Left lobe of liver (tissue), 2 donors: Measurements from ENCODE around the gene MACROD2. TPM values are rescaled to one million over a fixed set of nuclear protein-coding genes. Genes with fewer than 3 reads are reported as not detected.

Experiments used
- ATAC-seq: fragments of 200-7000 bp; cut with Tn5 transposase; one replicate; pipeline ENCODE4 v1.9.1; 2020; ENCODE audit warnings: mild to moderate bottlenecking, moderate library complexity
- DNase-seq: peaks from one replicate; pipeline ENCODE4 v3.0.0-alpha.2; 2020; ENCODE audit warnings: low spot score
- total RNA-seq: library from RNA; stranded (reverse); gene quantifications from one replicate; pipeline ENCODE4 v1.2.1, GENCODE V29; 2021
- donor health status: DM: no; HTN: no; CAD: no; lungs with moderate emphysema.
- donor health status: DM: no; HTN: yes; CAD: no.

MACROD2 gene
- total RNA-seq, 1 donor from 2014 or later: 3.7 TPM

- DNase-seq (no peak), ATAC-seq (no peak)
These were observed 1617.5 kb downstream of the MACROD2 start for GRCh38 chr20:15612769-15613168.

GRCh38 chr20:15613530-15613929 is 1618.2 kb downstream of the MACROD2 start:
- ATAC-seq (peak; percentile 80), DNase-seq (peak; percentile 65)

DNA sequence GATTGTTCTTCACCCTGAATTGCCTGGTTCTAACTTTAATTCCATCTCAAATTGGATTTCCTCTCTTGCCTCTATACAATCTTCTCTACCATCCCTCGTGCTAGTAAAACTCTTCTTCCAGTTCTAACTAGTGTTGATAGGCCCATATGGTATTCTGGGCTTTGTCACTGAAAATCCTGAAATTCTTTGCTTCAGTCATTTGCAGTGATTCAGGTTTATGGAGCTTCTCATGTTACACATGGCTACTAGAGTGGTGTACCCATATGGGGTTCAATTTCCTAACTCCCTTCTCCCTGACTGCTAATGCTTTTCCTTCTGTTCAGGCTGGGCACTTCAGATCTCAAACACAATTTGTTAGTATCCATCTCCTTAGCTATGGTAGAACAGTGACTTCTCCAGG is 1621.3 kb downstream of the MACROD2 start:
- DNase-seq (no peak), ATAC-seq (no peak)

GRCh38 chr20:15618110-15618509 is 1622.8 kb downstream of the MACROD2 start:
- ATAC-seq (no peak), DNase-seq (no peak)

DNA sequence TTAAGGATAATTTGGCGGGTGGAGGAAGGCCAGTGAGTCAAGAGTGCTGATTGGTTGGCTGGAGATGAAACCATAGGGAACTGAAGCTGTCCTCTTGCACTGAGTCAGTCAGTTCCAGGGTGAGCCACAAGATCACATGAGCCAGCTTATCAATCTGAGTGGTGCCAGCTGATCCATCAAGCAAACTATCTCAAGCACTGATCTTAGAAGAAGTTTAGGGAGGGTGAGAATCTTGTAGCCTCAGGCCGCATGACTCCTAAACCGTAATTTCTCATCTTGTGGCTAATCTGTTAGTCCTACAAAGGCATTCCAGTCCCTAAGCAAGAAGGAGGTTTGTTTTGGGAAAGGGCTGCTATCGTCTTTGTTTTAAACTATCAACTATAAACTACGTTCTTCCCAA is 1623.6 kb downstream of the MACROD2 start:
- no peak for ATAC-seq
- no peak for DNase-seq

DNA sequence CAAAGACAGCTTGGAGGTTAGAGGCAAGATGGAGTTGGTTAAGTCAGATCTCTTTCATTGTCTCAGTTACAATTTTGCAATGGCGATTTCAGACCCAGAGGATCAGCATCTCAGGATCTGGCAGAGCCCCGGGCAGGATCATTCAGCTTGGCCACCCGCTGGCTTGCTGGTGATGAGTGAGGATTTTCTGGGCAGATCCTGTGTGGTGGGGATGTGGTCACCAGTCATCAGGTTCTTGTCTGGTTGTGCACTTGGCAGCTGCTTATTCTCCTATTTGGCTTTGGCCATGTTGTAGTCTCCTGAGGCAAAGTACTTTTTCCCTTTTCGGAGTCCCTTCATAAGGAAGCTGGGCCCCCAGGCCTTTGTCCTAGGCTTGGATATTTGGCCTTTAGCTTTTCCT is 1624.0 kb downstream of the MACROD2 start:
- ATAC-seq (no peak), DNase-seq (no peak)

GRCh38 chr20:15619816-15620215 is 1624.5 kb downstream of the MACROD2 start:
- ATAC-seq (no peak), DNase-seq (no peak)

GRCh38 chr20:15622368-15622767 is 1627.1 kb downstream of the MACROD2 start:
- no peak for ATAC-seq
- DNase-seq: no peak

GRCh38 chr20:15623215-15623614 is 1627.9 kb downstream of the MACROD2 start:
- DNase-seq: no peak
- no peak for ATAC-seq

DNA sequence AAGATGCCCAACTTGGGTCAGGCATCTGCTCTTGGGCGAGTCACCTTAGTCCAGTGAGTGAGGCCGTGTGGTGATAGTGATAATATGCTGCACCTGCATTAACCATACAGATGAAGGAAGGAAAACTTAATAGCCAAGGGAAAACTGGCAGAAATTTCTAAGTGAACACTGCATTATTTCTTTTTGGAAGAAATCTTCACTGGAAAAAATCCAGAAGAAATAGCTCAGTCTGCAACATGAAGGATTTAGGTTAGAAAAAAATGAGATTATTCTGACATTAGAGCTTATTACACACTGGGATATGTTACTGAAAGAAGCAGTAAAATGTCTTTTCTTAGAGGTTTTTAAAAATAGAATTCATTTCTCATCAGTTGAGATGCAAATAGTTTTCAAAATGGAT is 1630.7 kb downstream of the MACROD2 start:
- ATAC-seq: no peak
- no peak for DNase-seq

DNA sequence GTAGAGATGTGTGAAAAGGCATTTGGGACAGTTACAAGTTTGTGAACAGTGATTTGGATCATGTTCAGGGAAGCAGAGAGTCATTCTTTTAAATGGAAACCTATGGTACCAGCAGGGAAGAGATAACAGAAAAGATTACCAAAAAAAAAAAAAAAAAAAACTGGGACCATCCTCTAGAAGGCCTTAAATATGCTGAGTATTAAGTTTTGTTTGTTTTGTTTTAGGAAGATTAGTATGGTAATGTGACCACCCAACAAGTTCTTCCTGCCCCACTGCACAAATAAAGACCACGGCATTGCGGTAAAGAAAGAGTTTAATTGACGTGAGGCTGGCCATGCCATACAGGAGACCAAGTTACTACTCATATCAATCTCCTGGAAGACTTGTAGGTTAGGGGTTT is 1631.8 kb downstream of the MACROD2 start:
- ATAC-seq: no peak
- no peak for DNase-seq

DNA sequence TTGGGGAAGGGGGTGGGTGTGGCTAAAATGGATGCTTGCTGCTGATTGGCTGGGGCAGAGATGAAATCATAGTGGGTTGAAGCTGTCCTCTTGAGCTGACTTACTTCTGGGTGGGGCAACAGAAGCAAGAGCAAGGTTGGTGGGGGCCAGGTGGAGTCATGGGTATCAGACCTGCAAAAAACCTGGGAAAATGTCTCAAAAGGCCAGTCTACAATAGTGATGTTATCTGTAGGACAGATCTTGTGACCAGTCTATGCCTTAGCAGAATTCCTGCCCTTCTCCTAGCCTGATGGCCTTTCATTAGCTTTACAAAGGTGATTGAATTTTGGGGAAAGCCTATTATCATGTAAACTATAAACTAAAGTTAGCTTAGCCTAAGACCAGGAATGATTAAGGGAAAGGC is 1632.2 kb downstream of the MACROD2 start:
- ATAC-seq: no peak
- DNase-seq: no peak

DNA sequence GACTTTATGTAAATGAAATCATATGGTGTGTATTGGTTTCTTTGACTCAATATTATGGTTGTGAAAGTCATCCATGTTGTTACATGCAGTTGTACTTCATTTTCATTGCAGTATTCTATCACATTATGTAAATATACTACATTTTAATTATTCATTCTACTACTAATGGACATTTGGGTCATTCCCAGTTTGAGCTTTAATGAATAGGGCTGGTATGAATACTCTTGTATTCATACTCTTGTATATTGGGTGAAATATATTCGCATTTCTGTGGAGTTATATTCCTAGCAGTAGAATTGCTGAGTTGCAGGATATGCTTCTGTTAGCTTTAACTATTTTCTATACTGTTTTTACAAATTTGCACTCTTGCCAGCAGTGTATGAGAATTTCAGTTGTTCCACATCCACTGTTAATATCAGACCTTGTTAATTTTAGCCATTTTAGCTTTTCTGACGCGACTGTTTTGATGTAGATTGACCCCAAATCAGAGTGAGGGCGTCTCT is 1633.6 kb downstream of the MACROD2 start:
- ATAC-seq (no peak), DNase-seq (no peak)

GRCh38 chr20:15630360-15630759 is 1635.0 kb downstream of the MACROD2 start:
- ATAC-seq (no peak), DNase-seq (no peak)

- DNase-seq: no peak
- no peak for ATAC-seq
These were observed 1637.4 kb downstream of the MACROD2 start for GRCh38 chr20:15632680-15633079.

- DNase-seq (no peak), ATAC-seq (no peak)
These were observed 1638.8 kb downstream of the MACROD2 start for GRCh38 chr20:15634102-15634501.

DNA sequence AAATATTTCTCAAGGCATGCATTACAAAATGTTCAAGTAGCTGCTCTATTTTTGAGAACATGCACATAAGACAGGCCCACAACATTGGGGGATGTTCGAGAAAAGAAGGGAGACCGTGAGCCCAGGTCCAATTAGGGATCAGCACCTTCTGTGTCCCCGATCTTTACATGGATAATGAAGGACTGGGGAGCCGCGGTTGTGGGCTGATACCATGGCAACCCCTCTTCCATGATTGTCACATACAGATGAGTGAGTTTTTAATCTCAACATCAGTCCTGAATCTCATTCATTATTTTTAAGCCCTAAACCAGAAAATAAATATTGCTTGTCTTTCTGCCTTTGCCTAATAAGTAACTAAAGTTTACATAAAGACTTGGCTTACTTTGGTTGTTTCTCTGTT is 1642.2 kb downstream of the MACROD2 start:
- no peak for ATAC-seq
- no peak for DNase-seq

DNA sequence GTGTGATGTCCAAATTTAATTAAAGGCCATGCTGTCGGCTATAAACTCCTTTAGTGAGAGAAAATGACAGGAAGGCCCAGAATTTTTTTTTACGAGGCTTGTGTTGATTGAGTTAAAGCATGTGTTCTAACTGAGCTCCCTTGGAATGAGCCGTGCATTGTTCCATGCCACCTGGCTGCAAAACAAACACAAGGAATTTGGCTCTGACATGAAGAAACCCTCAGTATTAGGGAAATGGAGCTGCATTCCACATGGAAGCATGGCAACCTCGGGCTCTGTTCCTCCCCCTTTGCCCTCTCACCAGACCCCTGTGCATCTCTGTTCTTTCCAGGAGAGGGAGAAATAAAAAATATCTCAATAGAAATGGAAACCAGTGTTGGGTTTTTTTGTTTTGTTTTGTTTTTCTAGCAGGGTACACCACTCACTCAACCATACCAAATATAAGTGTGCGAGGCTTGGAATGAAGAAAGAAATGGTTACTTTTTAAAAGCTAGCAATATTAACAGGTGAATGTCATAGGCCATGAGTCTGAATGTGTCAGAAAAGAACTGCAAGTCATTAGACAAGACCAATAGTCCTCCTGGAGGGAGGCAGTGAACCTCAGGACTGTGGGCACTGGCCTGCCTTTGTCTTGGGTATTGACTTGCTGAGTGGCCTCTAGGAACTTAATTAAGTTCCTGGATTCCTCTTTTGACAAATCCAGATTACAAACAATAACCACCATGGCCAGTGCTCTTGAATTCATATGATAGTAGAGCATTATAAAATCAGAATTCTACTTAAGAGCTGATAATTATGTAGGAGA is 1642.8 kb downstream of the MACROD2 start:
- ATAC-seq (peak; percentile 20), DNase-seq (no peak)

GRCh38 chr20:15638816-15639215 is 1643.5 kb downstream of the MACROD2 start:
- ATAC-seq (no peak), DNase-seq (no peak)

DNA sequence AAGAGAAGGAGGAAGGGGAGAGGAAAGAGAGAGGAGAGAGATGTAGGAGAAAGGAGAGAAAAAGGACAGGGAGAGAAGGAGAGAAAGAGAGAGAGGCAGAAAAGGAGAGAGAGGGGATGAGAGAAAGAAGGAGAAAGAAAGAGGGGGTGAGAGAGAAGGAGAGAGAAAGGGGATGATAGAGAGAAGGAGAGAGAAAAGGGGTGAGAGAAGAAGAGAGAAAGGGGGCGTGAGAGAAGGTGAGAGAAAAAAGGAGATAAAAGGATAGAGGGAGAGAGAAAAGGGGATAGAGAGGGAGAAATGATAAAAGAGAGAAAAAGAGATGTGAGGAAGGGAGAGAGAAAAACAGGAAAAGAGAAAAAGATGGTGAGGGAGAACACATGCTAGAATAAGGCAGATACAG is 1644.5 kb downstream of the MACROD2 start:
- DNase-seq (no peak), ATAC-seq (no peak)

DNA sequence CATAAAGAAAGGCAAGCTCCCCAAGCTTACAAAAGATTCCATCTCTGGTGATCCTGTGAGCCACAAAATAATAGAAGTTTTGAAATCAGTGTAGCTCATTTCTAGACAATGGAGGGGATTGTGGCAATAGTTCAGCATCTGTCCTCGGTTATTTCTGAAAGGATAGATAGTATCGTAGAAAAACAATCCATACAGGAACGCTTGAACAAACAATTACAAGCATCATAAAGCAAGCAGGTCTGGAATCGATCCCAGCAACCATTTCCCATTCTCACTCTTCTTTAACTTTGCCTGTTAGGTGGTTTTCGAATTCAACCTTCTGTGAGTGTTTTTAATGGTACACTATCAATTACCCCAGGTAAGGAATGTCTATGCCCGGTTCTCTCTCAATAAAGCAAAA is 1646.8 kb downstream of the MACROD2 start:
- ATAC-seq (no peak), DNase-seq (no peak)

GRCh38 chr20:15642676-15643075 is 1647.4 kb downstream of the MACROD2 start:
- no peak for DNase-seq
- no peak for ATAC-seq

DNA sequence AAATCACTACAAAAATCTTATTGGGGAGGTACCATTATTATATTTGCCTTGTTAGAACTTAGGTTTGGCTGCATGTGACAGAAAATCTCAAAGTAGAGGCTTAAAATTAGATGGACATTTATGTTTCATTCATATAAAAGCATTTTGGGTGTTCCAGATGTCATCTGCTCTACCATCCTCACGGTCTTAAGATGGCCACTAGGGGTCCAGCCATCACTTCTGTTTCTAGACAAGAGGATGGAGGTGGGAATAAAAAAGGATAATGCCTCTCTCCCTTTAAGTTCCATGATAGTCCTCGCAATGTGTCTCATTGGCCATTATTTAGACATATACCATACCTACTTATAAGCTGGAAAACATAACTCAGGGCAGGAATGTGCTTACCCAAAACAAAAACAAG is 1648.4 kb downstream of the MACROD2 start:
- ATAC-seq (no peak), DNase-seq (no peak)
